Osteoblast (primary cell): Measurements from ENCODE around the gene TEKT5. TPM values are rescaled to one million over a fixed set of nuclear protein-coding genes. Genes with fewer than 3 reads are reported as not detected.

Experiments used
- DNase-seq: peaks from one replicate; pipeline ENCODE4 v3.0.0; 2011; ENCODE audit warnings: low spot score, mixed read lengths; ENCODE audit not compliant: insufficient read length; ENCODE audit errors: missing footprints
- H2AFZ ChIP-seq: 2 replicates; pipeline ENCODE4 v1.6.0; 2011; ENCODE audit warnings: mild to moderate bottlenecking, low read length
- H3K27ac ChIP-seq: 2 replicates; pipeline ENCODE4 v1.5.1; 2011; ENCODE audit warnings: mild to moderate bottlenecking, low read depth, low read length, moderate library complexity
- H3K27me3 ChIP-seq: 2 replicates; pipeline ENCODE4 v1.6.0; 2012; ENCODE audit warnings: mild to moderate bottlenecking, control low read depth, inconsistent platforms, low read length, moderate library complexity; ENCODE audit not compliant: insufficient read depth
- H3K36me3 ChIP-seq: 2 replicates; pipeline ENCODE4 v1.5.1; 2011; ENCODE audit warnings: mild to moderate bottlenecking, low read length, control low read depth, moderate library complexity; ENCODE audit not compliant: insufficient read depth
- H3K4me1 ChIP-seq: 2 replicates; pipeline ENCODE4 v1.5.1; 2011; ENCODE audit warnings: mild to moderate bottlenecking, low read length, control low read depth, moderate library complexity; ENCODE audit not compliant: insufficient read depth
- H3K4me2 ChIP-seq: 2 replicates; pipeline ENCODE4 v1.6.0; 2011; ENCODE audit warnings: mild to moderate bottlenecking, low read length; ENCODE audit not compliant: insufficient read depth
- H3K4me3 ChIP-seq: fragments of 200-600 bp; sonication (generic); 3 replicates; pipeline ENCODE4 v1.5.1; 2012; ENCODE audit warnings: mild to moderate bottlenecking, low read length, inconsistent platforms; ENCODE audit not compliant: insufficient read depth
- H3K79me2 ChIP-seq: 2 replicates; pipeline ENCODE4 v1.6.0; 2012; ENCODE audit warnings: mild to moderate bottlenecking, low read length, control low read depth, inconsistent platforms; ENCODE audit not compliant: insufficient read depth
- H3K9me3 ChIP-seq: 2 replicates; pipeline ENCODE4 v1.5.1; 2011; ENCODE audit warnings: low read depth, low read length, control low read depth
- H4K20me1 ChIP-seq: 2 replicates; pipeline ENCODE4 v1.6.0; 2012; ENCODE audit warnings: mild to moderate bottlenecking, low read length, control low read depth; ENCODE audit not compliant: insufficient read depth
- total RNA-seq: library from RNA; depleted of rRNA; stranded (reverse); fragments of >200 nt; gene quantifications from 2 replicates; pipeline ENCODE4 v1.2.3, GENCODE V29; 2012
- TF ChIP-seq, protein P1 (sequence below): IDR thresholded peaks from 2 replicates; pipeline ENCODE4 v1.5.1; 2011; ENCODE audit warnings: mild to moderate bottlenecking, low read depth, low read length, moderate library complexity; ENCODE audit errors: extremely low read depth

TEKT5 gene
- total RNA-seq, 1 donor = 0.36 TPM

DNA sequence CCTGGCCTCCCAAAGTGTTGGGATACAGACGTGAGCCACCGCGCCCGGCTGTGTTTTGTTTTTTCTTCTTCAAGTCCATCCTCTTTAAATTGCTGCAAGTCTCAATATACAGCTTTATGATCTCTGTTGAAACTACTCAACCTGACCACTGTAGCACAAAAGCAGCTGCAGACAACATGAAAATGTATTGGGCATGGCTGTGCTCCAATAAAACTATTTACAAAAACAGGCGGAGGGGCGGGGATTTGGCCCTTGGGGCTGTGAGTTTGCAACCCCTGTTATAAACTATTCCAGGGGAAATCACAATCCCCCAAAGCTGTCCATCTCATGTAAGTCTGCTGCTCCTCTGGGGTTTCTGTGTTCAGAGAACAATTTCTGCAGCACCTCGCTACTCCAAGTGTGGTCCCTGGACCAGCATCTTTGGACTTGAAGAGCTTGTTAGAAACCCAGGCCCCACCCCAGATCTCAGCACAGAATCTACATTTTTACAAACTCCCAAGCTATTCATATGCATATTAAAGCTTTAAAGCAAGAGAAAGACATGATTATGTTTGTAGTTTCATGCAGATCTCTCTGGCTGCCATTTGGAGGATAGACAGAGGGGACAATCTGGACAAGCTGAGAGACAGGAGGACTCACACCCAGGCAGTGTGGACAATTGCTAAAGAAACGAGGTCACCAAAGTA, 33.6 kb downstream of the TEKT5 start:
- no peak for DNase-seq
- peaks cover 15% of the 10 kb centered on the region for H3K27me3 ChIP-seq
- TF ChIP-seq, protein P1, sequence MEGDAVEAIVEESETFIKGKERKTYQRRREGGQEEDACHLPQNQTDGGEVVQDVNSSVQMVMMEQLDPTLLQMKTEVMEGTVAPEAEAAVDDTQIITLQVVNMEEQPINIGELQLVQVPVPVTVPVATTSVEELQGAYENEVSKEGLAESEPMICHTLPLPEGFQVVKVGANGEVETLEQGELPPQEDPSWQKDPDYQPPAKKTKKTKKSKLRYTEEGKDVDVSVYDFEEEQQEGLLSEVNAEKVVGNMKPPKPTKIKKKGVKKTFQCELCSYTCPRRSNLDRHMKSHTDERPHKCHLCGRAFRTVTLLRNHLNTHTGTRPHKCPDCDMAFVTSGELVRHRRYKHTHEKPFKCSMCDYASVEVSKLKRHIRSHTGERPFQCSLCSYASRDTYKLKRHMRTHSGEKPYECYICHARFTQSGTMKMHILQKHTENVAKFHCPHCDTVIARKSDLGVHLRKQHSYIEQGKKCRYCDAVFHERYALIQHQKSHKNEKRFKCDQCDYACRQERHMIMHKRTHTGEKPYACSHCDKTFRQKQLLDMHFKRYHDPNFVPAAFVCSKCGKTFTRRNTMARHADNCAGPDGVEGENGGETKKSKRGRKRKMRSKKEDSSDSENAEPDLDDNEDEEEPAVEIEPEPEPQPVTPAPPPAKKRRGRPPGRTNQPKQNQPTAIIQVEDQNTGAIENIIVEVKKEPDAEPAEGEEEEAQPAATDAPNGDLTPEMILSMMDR = no peak
- H3K4me2 ChIP-seq = no peak overlapping the region
- no peak overlapping the region for H3K4me3 ChIP-seq
- H2AFZ ChIP-seq = no peak overlapping the region
- no peaks in the 10 kb centered on the region for H4K20me1 ChIP-seq
- no peak overlapping the region for H3K27ac ChIP-seq
- H3K4me1 ChIP-seq = no peaks in the 10 kb centered on the region
- H3K9me3 ChIP-seq = no peaks in the 10 kb centered on the region
- no peaks in the 10 kb centered on the region for H3K36me3 ChIP-seq
- H3K79me2 ChIP-seq = no peaks in the 10 kb centered on the region

DNA sequence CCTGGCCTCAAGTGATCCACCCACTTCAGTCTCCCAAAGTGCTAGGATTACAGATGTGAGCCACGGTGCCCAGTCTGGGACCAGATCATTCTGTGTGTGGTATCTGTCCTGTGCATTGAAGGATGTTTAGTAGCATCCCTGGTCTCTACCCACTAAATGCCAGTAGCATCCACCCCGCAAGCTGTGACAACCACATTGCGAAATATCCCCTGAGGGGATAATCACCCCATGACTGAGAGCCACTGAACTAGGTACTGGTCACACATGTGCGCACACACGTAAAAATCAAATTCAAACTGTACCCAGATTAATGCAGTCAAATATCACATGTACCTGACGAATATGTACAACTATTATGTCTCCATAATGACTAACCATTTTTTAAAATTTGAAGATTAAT, 35.8 kb downstream of the TEKT5 start:
- H3K4me1 ChIP-seq = no peaks in the 10 kb centered on the region
- H3K4me3 ChIP-seq = no peak overlapping the region
- H4K20me1 ChIP-seq = no peaks in the 10 kb centered on the region
- H3K36me3 ChIP-seq = no peaks in the 10 kb centered on the region
- H3K4me2 ChIP-seq = no peak overlapping the region
- TF ChIP-seq, protein P1 = no peak
- H3K9me3 ChIP-seq = no peaks in the 10 kb centered on the region
- H3K27ac ChIP-seq = no peak overlapping the region
- H3K27me3 ChIP-seq = peaks cover 15% of the 10 kb centered on the region
- no peak for DNase-seq
- H3K79me2 ChIP-seq = no peaks in the 10 kb centered on the region
- H2AFZ ChIP-seq = no peak overlapping the region

DNA sequence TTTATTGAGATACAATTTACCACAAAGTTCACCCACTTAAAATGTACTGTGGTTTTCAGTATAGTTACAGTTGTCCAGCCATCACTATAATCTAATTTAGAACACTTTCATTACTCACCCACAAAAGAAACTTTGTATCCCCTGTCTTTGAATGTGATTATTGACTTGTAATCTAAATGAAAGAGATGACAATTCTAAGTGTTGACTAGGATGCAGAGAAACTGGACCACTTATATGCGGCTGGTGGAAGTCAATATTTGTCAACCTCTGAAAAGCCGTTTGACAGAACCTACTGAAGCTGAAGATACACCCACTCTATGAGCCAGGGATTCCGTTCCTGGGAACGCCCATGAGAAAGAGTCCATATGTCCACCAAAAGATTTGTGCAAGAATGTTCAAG, 36.8 kb downstream of the TEKT5 start:
- DNase-seq = no peak
- Histone ChIP-seq H3K36me3 (no peaks in the 10 kb centered on the region), H3K9me3 (no peaks in the 10 kb centered on the region), H3K4me3 (no peak overlapping the region), H3K27me3 (peaks cover 9% of the 10 kb centered on the region), H4K20me1 (no peaks in the 10 kb centered on the region), H3K4me1 (no peaks in the 10 kb centered on the region), H3K4me2 (no peak overlapping the region), H2AFZ (no peak overlapping the region), H3K79me2 (no peaks in the 10 kb centered on the region), H3K27ac (no peak overlapping the region)
- TF ChIP-seq, protein P1 = no peak

DNA sequence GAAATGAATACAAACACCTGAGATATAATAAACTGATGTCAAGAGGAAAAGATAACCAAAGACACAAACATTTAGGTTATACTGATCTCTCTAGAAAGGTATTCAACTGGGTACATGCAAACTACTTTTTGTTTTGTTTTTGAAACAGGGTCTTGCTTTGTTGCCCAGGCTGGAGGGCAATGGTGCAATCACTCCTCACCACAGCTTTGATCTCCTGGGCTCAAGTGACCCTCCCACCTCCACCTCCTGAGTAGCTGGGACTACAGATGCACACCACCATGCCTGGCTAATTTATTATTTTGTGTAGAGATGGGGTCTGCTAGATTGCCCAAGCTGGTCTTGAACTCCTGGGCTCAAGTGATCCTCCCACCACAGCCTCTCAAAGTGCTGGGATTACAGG, 38.1 kb downstream of the TEKT5 start:
- no peak overlapping the region for H2AFZ ChIP-seq
- TF ChIP-seq, protein P1 = no peak
- no peaks in the 10 kb centered on the region for H4K20me1 ChIP-seq
- peaks cover 4% of the 10 kb centered on the region for H3K27me3 ChIP-seq
- H3K4me2 ChIP-seq = no peak overlapping the region
- H3K4me3 ChIP-seq = no peak overlapping the region
- no peaks in the 10 kb centered on the region for H3K79me2 ChIP-seq
- no peak overlapping the region for H3K27ac ChIP-seq
- DNase-seq = no peak
- no peaks in the 10 kb centered on the region for H3K36me3 ChIP-seq
- H3K9me3 ChIP-seq = no peaks in the 10 kb centered on the region
- H3K4me1 ChIP-seq = no peaks in the 10 kb centered on the region
